ENCODE data around the gene TIMM44. TPM values are rescaled to one million over a fixed set of nuclear protein-coding genes. Genes with fewer than 3 reads are reported as not detected.

Gene TIMM44
- total and polyA plus RNA-seq, 10 donors, result 33.2 to 94.9 (median 64.7) TPM

DNA sequence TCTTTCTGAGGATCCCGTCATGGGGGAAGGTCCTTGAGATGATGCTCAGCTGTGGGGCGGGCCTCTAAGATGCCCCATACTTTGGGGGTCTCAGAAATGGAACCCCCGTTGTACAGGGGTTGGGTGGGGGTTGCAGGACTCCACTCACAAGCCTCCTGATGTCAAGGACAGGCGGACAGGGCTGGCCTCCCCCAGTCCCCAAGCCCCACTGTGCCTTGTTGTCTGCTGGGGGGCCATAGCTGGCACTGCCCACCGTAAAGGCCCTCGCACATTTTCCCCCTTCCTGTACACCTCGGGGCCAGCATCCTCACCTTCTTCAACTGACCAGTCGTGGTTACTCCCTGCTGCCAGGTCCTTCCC, 20.6 kb downstream of the TIMM44 start:
- 84 to 94% (median 88%) methylated on average over 8 of the region's 8 CpGs for WGBS, 5 donors
- DNase-seq, result no peak
- Histone ChIP-seq H3K4me1 (peaks cover 29 to 90% (median 66%) of the 10 kb centered on the region in 6 donors), H3K4me3 (no peak overlapping the region), H3K36me3 (peaks cover 3 to 25% (median 11%) of the 10 kb centered on the region in 6 donors), H3K27ac (peak overlapping the region in 2 of 8 donors; percentile 96), H3K27me3 (replicated peaks in 1 of 7) (peaks cover 0 to 36% (median 17%) of the 10 kb centered on the region in 7 donors), H3K9me3 (no peaks in the 10 kb centered on the region)
- intact Hi-C loops (cut with DNase I; ENCODE audit: low total_unique reads), result no loop called here
- TF ChIP-seq POLR2A (IDR thresholded peaks at IDR 0.05) (no peak), POLR2AphosphoS5 (IDR thresholded peaks at IDR 0.05) (no peak)
- TF ChIP-seq, protein P1, sequence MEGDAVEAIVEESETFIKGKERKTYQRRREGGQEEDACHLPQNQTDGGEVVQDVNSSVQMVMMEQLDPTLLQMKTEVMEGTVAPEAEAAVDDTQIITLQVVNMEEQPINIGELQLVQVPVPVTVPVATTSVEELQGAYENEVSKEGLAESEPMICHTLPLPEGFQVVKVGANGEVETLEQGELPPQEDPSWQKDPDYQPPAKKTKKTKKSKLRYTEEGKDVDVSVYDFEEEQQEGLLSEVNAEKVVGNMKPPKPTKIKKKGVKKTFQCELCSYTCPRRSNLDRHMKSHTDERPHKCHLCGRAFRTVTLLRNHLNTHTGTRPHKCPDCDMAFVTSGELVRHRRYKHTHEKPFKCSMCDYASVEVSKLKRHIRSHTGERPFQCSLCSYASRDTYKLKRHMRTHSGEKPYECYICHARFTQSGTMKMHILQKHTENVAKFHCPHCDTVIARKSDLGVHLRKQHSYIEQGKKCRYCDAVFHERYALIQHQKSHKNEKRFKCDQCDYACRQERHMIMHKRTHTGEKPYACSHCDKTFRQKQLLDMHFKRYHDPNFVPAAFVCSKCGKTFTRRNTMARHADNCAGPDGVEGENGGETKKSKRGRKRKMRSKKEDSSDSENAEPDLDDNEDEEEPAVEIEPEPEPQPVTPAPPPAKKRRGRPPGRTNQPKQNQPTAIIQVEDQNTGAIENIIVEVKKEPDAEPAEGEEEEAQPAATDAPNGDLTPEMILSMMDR (IDR thresholded peaks at IDR 0.05 in 8 of 11, conservative IDR thresholded peaks at IDR 0.05 in 3 of 11), result no peak

DNA sequence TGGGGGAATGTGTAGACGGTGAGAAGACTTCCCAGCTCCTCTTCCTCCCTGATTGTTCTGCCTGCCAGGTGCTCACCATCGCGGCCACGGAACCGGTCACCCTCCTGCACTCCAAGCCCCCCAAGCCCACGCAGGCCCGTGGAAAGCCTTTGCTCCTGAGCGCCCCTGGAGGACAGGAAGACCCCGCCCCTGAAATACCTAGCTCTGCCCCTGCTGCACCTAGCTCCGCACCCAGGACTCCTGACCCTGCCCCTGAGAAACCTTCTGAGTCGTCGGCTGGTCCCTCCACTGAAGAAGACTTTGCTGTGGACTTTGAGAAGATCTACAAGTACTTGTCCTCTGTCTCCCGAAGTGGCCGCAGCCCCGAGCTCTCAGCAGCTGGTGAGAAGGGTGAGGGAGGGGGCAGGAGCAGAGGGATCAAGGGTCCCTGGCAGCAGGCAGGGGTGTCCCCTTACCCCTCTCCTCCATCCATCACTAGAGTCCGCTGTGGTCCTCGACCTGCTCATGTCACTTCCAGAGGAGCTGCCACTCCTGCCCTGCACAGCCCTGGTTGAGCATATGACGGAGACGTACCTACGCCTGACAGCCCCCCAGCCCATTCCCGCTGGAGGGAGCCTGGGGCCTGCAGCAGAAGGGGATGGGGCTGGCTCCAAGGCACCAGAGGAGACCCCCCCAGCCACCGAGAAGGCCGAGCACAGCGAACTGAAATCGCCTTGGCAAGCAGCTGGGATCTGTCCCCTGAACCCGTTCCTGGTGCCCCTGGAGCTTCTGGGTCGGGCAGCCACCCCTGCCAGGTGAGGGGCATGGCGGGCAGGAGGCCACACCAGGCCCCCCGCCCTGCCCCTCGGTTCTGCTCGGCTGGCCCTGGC, 21.3 kb downstream of the TIMM44 start:
- Histone ChIP-seq H3K9me3 (no peaks in the 10 kb centered on the region), H3K4me1 (peaks cover 35 to 90% (median 69%) of the 10 kb centered on the region in 6 donors), H3K4me3 (peak overlapping the region in 5 of 8 donors; percentile 45 to 94 (median 77)), H3K36me3 (peaks cover 3 to 25% (median 11%) of the 10 kb centered on the region in 6 donors), H3K27ac (peak overlapping the region in 7 of 8 donors; percentile 85 to 96 (median 94)), H3K27me3 (replicated peaks in 1 of 7) (peaks cover 0 to 42% (median 23%) of the 10 kb centered on the region in 7 donors)
- no peak for TF ChIP-seq POLR2AphosphoS5 (IDR thresholded peaks at IDR 0.05)
- no peak for TF ChIP-seq POLR2A (IDR thresholded peaks at IDR 0.05)
- TF ChIP-seq, protein P1 (IDR thresholded peaks at IDR 0.05 in 8 of 11, conservative IDR thresholded peaks at IDR 0.05 in 3 of 11), result no peak
- intact Hi-C loops (cut with DNase I; ENCODE audit: low total_unique reads), result no loop called here
- 91 to 98% (median 94%) methylated on average over 26 to 31 of the region's 31 CpGs for WGBS, 5 donors
- peak; percentile 82 for DNase-seq

DNA sequence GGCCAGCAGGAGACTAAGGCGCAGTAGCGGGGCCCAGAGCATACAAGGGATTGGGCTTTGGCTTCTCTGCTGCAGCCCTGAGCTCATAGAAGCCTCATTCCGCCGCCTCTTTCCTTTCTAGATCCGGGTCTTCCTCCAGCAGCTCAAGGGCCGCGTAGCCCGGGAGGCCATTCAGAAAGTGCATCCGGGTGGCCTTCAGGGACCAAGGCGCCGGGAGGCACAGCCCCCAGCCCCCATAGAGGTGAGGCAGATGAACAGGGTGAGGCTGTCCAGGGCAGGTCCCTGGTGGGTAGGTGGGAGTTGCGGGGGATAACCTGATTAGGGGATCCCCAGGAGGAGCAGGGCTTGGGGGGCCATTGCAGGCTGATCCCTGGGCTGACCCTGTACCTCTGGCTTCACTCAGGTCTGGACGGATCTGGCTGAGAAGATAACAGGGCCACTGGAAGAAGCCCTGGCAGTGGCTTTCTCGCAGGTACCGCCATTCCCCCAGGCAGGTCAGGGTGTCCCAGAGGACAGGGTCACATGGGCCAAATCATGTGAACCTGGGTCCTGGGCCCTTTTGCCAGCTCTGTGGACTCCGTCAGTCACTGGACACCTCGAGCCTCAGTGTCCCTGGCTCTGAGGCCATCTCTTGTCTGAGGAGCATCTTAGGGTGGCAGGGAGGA, 22.0 kb downstream of the TIMM44 start:
- TF ChIP-seq, protein P1 (IDR thresholded peaks at IDR 0.05 in 8 of 11, conservative IDR thresholded peaks at IDR 0.05 in 3 of 11), result no peak
- TF ChIP-seq POLR2AphosphoS5 (IDR thresholded peaks at IDR 0.05) (peak in 1 of 3 donors; percentile 6), POLR2A (IDR thresholded peaks at IDR 0.05) (no peak)
- Histone ChIP-seq H3K4me1 (peaks cover 36 to 90% (median 69%) of the 10 kb centered on the region in 6 donors), H3K27me3 (replicated peaks in 1 of 7) (peaks cover 0 to 50% (median 31%) of the 10 kb centered on the region in 7 donors), H3K36me3 (peaks cover 3 to 18% (median 11%) of the 10 kb centered on the region in 6 donors), H3K4me3 (peak overlapping the region; percentile 41 to 94 (median 64)), H3K9me3 (no peaks in the 10 kb centered on the region), H3K27ac (peak overlapping the region; percentile 84 to 96 (median 92))
- 24 to 59% (median 48%) methylated on average over 12 to 17 of the region's 17 CpGs for WGBS, 5 donors
- intact Hi-C loops (cut with DNase I; ENCODE audit: low total_unique reads), result no loop called here
- DNase-seq, result no peak
